H9 (cell line): ENCODE measurements around the gene RRP15. TPM values are rescaled to one million over a fixed set of nuclear protein-coding genes. Genes with fewer than 3 reads are reported as not detected.

Source experiments
- DNase-seq: peaks from one replicate; pipeline ENCODE4 v3.0.0-alpha.2; 2017
- H2AFZ ChIP-seq: one replicate; pipeline ENCODE4 v1.6.1; 2013; ENCODE audit warnings: mild to moderate bottlenecking, low read length, control low read depth, moderate library complexity
- H2AK5ac ChIP-seq: 2 replicates; pipeline ENCODE4 v1.6.1; 2013; ENCODE audit warnings: low read length, control low read depth, mixed read lengths; ENCODE audit not compliant: insufficient read length
- H2BK120ac ChIP-seq: one replicate; pipeline ENCODE4 v1.6.1; 2013; ENCODE audit warnings: low read depth, mild to moderate bottlenecking, low read length, control low read depth, inconsistent platforms; ENCODE audit not compliant: poor library complexity, severe bottlenecking
- H2BK12ac ChIP-seq: 2 replicates; pipeline ENCODE4 v1.6.1; 2013; ENCODE audit warnings: low read length, control low read depth, mixed read lengths, low read depth; ENCODE audit not compliant: insufficient read length
- H2BK15ac ChIP-seq: 2 replicates; pipeline ENCODE4 v1.6.1; 2013; ENCODE audit warnings: low read depth, low read length, control low read depth
- H2BK20ac ChIP-seq: one replicate; pipeline ENCODE4 v1.6.1; 2013; ENCODE audit warnings: low read depth, mild to moderate bottlenecking, low read length, control low read depth, inconsistent platforms; ENCODE audit not compliant: poor library complexity, severe bottlenecking
- H2BK5ac ChIP-seq: 2 replicates; pipeline ENCODE4 v1.6.1; 2013; ENCODE audit warnings: low read length, control low read depth, mixed read lengths; ENCODE audit not compliant: insufficient read length
- H3K14ac ChIP-seq: 2 replicates; pipeline ENCODE4 v1.6.1; 2013; ENCODE audit warnings: low read length, control low read depth; ENCODE audit not compliant: insufficient read depth
- H3K18ac ChIP-seq: 2 replicates; pipeline ENCODE4 v1.6.1; 2013; ENCODE audit warnings: low read depth, mild to moderate bottlenecking, mixed read lengths, low read length, control low read depth; ENCODE audit not compliant: insufficient read length
- H3K23ac ChIP-seq: 2 replicates; pipeline ENCODE4 v1.6.1; 2013; ENCODE audit warnings: low read length, control low read depth, mixed read lengths, low read depth; ENCODE audit not compliant: insufficient read length
- H3K23me2 ChIP-seq: 2 replicates; pipeline ENCODE4 v1.6.1; 2013; ENCODE audit warnings: low read depth, mild to moderate bottlenecking, mixed read lengths, low read length, control low read depth; ENCODE audit not compliant: insufficient read length, poor library complexity, severe bottlenecking
- H3K27ac ChIP-seq: 2 replicates; pipeline ENCODE4 v1.5.1; 2013; ENCODE audit warnings: low read length, control low read depth, mixed read lengths, low read depth; ENCODE audit not compliant: insufficient read length
- H3K27me3 ChIP-seq: 2 replicates; pipeline ENCODE4 v1.6.1; 2013; ENCODE audit warnings: low read length, control low read depth, inconsistent platforms; ENCODE audit not compliant: insufficient read depth
- H3K4ac ChIP-seq: 2 replicates; pipeline ENCODE4 v1.6.1; 2013; ENCODE audit warnings: low read depth, mild to moderate bottlenecking, control low read depth, inconsistent platforms, low read length, moderate library complexity
- H3K4me1 ChIP-seq: 2 replicates; pipeline ENCODE4 v1.6.1; 2013; ENCODE audit warnings: low read length, control low read depth, inconsistent platforms; ENCODE audit not compliant: insufficient read depth
- H3K4me2 ChIP-seq: 2 replicates; pipeline ENCODE4 v1.6.1; 2013; ENCODE audit warnings: low read length, control low read depth, mixed read lengths; ENCODE audit not compliant: insufficient read length, insufficient read depth
- H3K56ac ChIP-seq: 2 replicates; pipeline ENCODE4 v1.6.1; 2013; ENCODE audit warnings: low read depth, mild to moderate bottlenecking, mixed read lengths, low read length, control low read depth; ENCODE audit not compliant: insufficient read length
- H3K79me1 ChIP-seq: 2 replicates; pipeline ENCODE4 v1.6.1; 2013; ENCODE audit warnings: low read depth, mild to moderate bottlenecking, moderate library complexity, low read length, control low read depth, inconsistent platforms; ENCODE audit not compliant: insufficient read depth, poor library complexity, severe bottlenecking
- H3K79me2 ChIP-seq: 2 replicates; pipeline ENCODE4 v1.6.1; 2013; ENCODE audit warnings: low read length, control low read depth, inconsistent platforms; ENCODE audit not compliant: insufficient read depth
- H3K9ac ChIP-seq: 2 replicates; pipeline ENCODE4 v1.6.1; 2013; ENCODE audit warnings: low read length, control low read depth, mixed read lengths; ENCODE audit not compliant: insufficient read length; ENCODE audit errors: extremely low read depth
- H3K9me3 ChIP-seq: one replicate; pipeline ENCODE4 v1.6.1; 2013; ENCODE audit warnings: low read depth, low read length, inconsistent platforms; ENCODE audit not compliant: control insufficient read depth
- H3T11ph ChIP-seq: one replicate; pipeline ENCODE4 v1.6.1; 2013; ENCODE audit warnings: mild to moderate bottlenecking, low read length, control low read depth, inconsistent platforms
- H4K20me1 ChIP-seq: one replicate; pipeline ENCODE4 v1.6.1; 2013; ENCODE audit not compliant: control insufficient read depth, insufficient read length, insufficient read depth
- H4K5ac ChIP-seq: 2 replicates; pipeline ENCODE4 v1.6.1; 2013; ENCODE audit warnings: low read depth, mild to moderate bottlenecking, mixed read lengths, low read length, control low read depth; ENCODE audit not compliant: insufficient read length
- H4K8ac ChIP-seq: replicated peaks from 2 replicates; pipeline ENCODE4 v1.6.1; 2013; ENCODE audit warnings: low read length, control low read depth, mixed read lengths, low read depth; ENCODE audit not compliant: insufficient read length
- H4K91ac ChIP-seq: 2 replicates; pipeline ENCODE4 v1.6.1; 2013; ENCODE audit warnings: low read depth, mild to moderate bottlenecking, moderate library complexity, mixed read lengths, low read length, control low read depth; ENCODE audit not compliant: insufficient read length
- H3K27ac Mint-ChIP-seq, 3 experiments: 2 replicates in 2 of 3; 3 replicates in 1 of 3; pipeline ENCODE4 v1.8.0; 2020 to 2021; ENCODE audit warnings: mixed read lengths in 3 of 3, mild to moderate bottlenecking in 1 of 3, moderate library complexity in 1 of 3
- H3K27me3 Mint-ChIP-seq: 2 replicates; pipeline ENCODE4 v1.8.0; 2021; ENCODE audit warnings: low read depth, mild to moderate bottlenecking, moderate library complexity, mixed read lengths
- H3K36me3 Mint-ChIP-seq, 3 experiments: 2 replicates in 2 of 3; 3 replicates in 1 of 3; pipeline ENCODE4 v1.8.0; 2020 to 2021; ENCODE audit warnings: low read depth in 3 of 3, mixed read lengths in 3 of 3; ENCODE audit not compliant: insufficient read depth in 1 of 3
- H3K4me1 Mint-ChIP-seq, 2 experiments: 2 replicates each; pipeline ENCODE4 v1.8.0; 2020; ENCODE audit warnings: mixed read lengths in 2 of 2
- H3K4me3 Mint-ChIP-seq, 2 experiments: 2 replicates in 1 of 2; 3 replicates in 1 of 2; pipeline ENCODE4 v1.8.0; 2020 to 2021; ENCODE audit warnings: mild to moderate bottlenecking in 2 of 2, mixed read lengths in 2 of 2, moderate library complexity in 1 of 2
- H3K9me3 Mint-ChIP-seq, 2 experiments: 2 replicates in 1 of 2; 3 replicates in 1 of 2; pipeline ENCODE4 v1.8.0; 2020; ENCODE audit warnings: mild to moderate bottlenecking in 2 of 2, mixed read lengths in 2 of 2, moderate library complexity in 1 of 2
- WGBS: extraction: QIAGEN DNeasy Blood & Tissue Kit; methylation state at CpG from one replicate; pipeline ENCODE4 v1.1.7; 2013; ENCODE audit warnings: missing lambda C conversion rate, low lambda C conversion rate, mixed read lengths; ENCODE audit not compliant: insufficient read length; ENCODE audit errors: extremely low coverage; 5-methylcytosine and 5-hydroxymethylcytosine counted together
- total RNA-seq: library from RNA; stranded (reverse); gene quantifications from 2 replicates; pipeline ENCODE4 v1.2.1, GENCODE V29; 2021
- TF ChIP-seq, protein P1 (sequence below): fragments of 200-600 bp; sonication (generic); conservative IDR thresholded peaks from 3 replicates; pipeline ENCODE4 v1.8.0; 2021; ENCODE audit warnings: antibody characterized with exemption, mild to moderate bottlenecking

Gene RRP15
- total RNA-seq, 1 experiment from 2014 or later, result 48.7 TPM

- H4K20me1 ChIP-seq, result no peaks in the 10 kb centered on the region
- H3K18ac ChIP-seq, result no peak overlapping the region
- no peaks in the 10 kb centered on the region for H3K79me1 ChIP-seq
- H3K4me1 ChIP-seq, result no peaks in the 10 kb centered on the region
- no peaks in the 10 kb centered on the region for H3K9me3 Mint-ChIP-seq
- no peaks in the 10 kb centered on the region for H3K79me2 ChIP-seq
- peaks cover 13 to 18% of the 10 kb centered on the region in 2 experiments for H3K4me1 Mint-ChIP-seq
- no peak overlapping the region for H4K8ac ChIP-seq
- H3K27me3 ChIP-seq, result no peaks in the 10 kb centered on the region
- TF ChIP-seq, protein P1, sequence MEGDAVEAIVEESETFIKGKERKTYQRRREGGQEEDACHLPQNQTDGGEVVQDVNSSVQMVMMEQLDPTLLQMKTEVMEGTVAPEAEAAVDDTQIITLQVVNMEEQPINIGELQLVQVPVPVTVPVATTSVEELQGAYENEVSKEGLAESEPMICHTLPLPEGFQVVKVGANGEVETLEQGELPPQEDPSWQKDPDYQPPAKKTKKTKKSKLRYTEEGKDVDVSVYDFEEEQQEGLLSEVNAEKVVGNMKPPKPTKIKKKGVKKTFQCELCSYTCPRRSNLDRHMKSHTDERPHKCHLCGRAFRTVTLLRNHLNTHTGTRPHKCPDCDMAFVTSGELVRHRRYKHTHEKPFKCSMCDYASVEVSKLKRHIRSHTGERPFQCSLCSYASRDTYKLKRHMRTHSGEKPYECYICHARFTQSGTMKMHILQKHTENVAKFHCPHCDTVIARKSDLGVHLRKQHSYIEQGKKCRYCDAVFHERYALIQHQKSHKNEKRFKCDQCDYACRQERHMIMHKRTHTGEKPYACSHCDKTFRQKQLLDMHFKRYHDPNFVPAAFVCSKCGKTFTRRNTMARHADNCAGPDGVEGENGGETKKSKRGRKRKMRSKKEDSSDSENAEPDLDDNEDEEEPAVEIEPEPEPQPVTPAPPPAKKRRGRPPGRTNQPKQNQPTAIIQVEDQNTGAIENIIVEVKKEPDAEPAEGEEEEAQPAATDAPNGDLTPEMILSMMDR, result no peak
- H3K27me3 Mint-ChIP-seq, result no peaks in the 10 kb centered on the region
- no peak overlapping the region for H3K27ac Mint-ChIP-seq
- H3K4me3 Mint-ChIP-seq, result no peak overlapping the region
- no CpG with 5 or more reads among the region's 1 CpG for WGBS
- no peak overlapping the region for H2BK5ac ChIP-seq
- no peak overlapping the region for H2AFZ ChIP-seq
- no peaks in the 10 kb centered on the region for H3K9me3 ChIP-seq
- H2AK5ac ChIP-seq, result no peak overlapping the region
- no peak overlapping the region for H3K56ac ChIP-seq
- H3K14ac ChIP-seq, result no peak overlapping the region
- H3K4me2 ChIP-seq, result no peak overlapping the region
- H3K27ac ChIP-seq, result no peak overlapping the region
- H2BK120ac ChIP-seq, result no peak overlapping the region
- no peak for DNase-seq
- H2BK15ac ChIP-seq, result no peak overlapping the region
- no peaks in the 10 kb centered on the region for H3K36me3 Mint-ChIP-seq
- no peak overlapping the region for H2BK12ac ChIP-seq
- no peak overlapping the region for H3K4ac ChIP-seq
- H4K5ac ChIP-seq, result no peak overlapping the region
- H3T11ph ChIP-seq, result no peak overlapping the region
- H3K23ac ChIP-seq, result no peak overlapping the region
- no peak overlapping the region for H2BK20ac ChIP-seq
- H3K23me2 ChIP-seq, result no peaks in the 10 kb centered on the region
- no peak overlapping the region for H3K9ac ChIP-seq
- no peak overlapping the region for H4K91ac ChIP-seq
Observed at GRCh38 chr1:218257371-218257770, 27.7 kb upstream of the RRP15 start.
